ENCODE results near the gene GAB2. TPM values are rescaled to one million over a fixed set of nuclear protein-coding genes. Genes with fewer than 3 reads are reported as not detected.

GAB2 gene
- total RNA-seq, 1 experiment from 2014 or later: 10.0 TPM

DNA sequence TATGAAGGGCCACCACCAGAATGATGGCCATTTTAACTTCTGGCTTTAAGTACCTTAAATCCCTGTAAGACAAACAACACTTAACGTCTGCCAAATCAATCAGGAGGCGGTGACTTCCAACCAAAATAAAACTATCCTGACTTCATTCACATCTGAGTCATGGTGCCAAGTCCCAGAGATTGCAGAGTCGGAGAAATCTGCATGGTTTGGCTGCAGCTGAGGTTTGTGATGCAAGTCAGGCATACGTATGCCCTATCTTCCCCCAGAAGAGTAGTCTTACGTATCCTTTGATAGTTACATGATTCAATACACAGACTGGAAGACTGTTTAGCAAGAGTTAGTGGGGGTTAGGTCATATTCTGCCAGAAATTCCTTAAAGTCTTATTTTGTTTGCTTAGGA, 1.7 kb upstream of the GAB2 start:
- TF ChIP-seq REST (IDR thresholded peaks at IDR 0.05; ENCODE audit: insufficient read depth in 1 of 2, low read depth in 2 of 2, low read length in 1 of 2) (no peak), POLR2AphosphoS5 (IDR thresholded peaks at IDR 0.05; ENCODE audit: low read depth, low read length) (no peak), TCF7L2 (IDR thresholded peaks at IDR 0.05; ENCODE audit: low read depth, low read length) (no peak)
- TF ChIP-seq, protein P1, sequence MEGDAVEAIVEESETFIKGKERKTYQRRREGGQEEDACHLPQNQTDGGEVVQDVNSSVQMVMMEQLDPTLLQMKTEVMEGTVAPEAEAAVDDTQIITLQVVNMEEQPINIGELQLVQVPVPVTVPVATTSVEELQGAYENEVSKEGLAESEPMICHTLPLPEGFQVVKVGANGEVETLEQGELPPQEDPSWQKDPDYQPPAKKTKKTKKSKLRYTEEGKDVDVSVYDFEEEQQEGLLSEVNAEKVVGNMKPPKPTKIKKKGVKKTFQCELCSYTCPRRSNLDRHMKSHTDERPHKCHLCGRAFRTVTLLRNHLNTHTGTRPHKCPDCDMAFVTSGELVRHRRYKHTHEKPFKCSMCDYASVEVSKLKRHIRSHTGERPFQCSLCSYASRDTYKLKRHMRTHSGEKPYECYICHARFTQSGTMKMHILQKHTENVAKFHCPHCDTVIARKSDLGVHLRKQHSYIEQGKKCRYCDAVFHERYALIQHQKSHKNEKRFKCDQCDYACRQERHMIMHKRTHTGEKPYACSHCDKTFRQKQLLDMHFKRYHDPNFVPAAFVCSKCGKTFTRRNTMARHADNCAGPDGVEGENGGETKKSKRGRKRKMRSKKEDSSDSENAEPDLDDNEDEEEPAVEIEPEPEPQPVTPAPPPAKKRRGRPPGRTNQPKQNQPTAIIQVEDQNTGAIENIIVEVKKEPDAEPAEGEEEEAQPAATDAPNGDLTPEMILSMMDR (IDR thresholded peaks at IDR 0.05): no peak
- no peaks in the 10 kb centered on the region for H3K9me3 ChIP-seq (ENCODE audit: control insufficient read depth, insufficient read depth, low read depth, low read length)
- CTCF ChIA-PET: interaction anchor here (0.6 to 1.6 kb wide), 6 partner anchors 12 to 275 kb away, joined by 3 to 4 read pairs (median 4); partner anchors contain the start of gene NARS2
- peaks cover 2% of the 10 kb centered on the region; the same call in 1 of the 2 replicates for H3K27me3 ChIP-seq (ENCODE audit: control insufficient read depth, insufficient read depth, low read length)
- H3K4me3 ChIP-seq (ENCODE audit: low read depth in 2 of 2, low read length in 2 of 2): peak overlapping the region in 1 of 2 experiments; percentile 90; a peak in 2 of 4 replicates
- H3K36me3 ChIP-seq (ENCODE audit: control insufficient read depth, insufficient read depth, low read length): no peaks in the 10 kb centered on the region
- ATAC-seq (no peak), DNase-seq (ENCODE audit: low read depth, low spot score) (no peak)
- no peak overlapping the region for H3K27ac ChIP-seq (ENCODE audit: low read length)
- intact Hi-C loops (cut with micrococcal nuclease; ENCODE audit: unreplicated experiment) (loop anchor here (5.0 kb wide), 1 partner anchor 143 kb away; no protein-coding TSS in a partner anchor), in situ Hi-C loops (cut with HindIII; ENCODE audit: low pct_unique_long_range_greater_than_20kb, low sequenced_read_pairs) (no loop called here)
- no TSS peak for BruUV-seq (replicated peaks)
- POLR2A ChIA-PET: no interaction called here
- peaks cover 34% of the 10 kb centered on the region for H3K4me1 ChIP-seq (ENCODE audit: control insufficient read depth, insufficient read depth, low read length)

- Histone ChIP-seq H3K27me3 (ENCODE audit: control insufficient read depth, insufficient read depth, low read length) (peaks cover 2% of the 10 kb centered on the region; the same call in 1 of the 2 replicates), H3K36me3 (ENCODE audit: control insufficient read depth, insufficient read depth, low read length) (no peaks in the 10 kb centered on the region), H3K27ac (ENCODE audit: low read length) (peak overlapping the region; percentile 37; the same call in 1 of the 2 replicates), H3K9me3 (ENCODE audit: control insufficient read depth, insufficient read depth, low read depth, low read length) (no peaks in the 10 kb centered on the region), H3K4me1 (ENCODE audit: control insufficient read depth, insufficient read depth, low read length) (peaks cover 34% of the 10 kb centered on the region), H3K4me3 (ENCODE audit: low read depth in 2 of 2, low read length in 2 of 2) (peak overlapping the region; percentile 53 to 90)
- in situ Hi-C loops (cut with HindIII; ENCODE audit: low pct_unique_long_range_greater_than_20kb, low sequenced_read_pairs) (no loop called here), intact Hi-C loops (cut with micrococcal nuclease; ENCODE audit: unreplicated experiment) (loop anchor here (5.0 kb wide), 1 partner anchor 144 kb away; no protein-coding TSS in a partner anchor)
- no TSS peak for BruUV-seq (replicated peaks)
- CTCF ChIA-PET: interaction anchor here (0.7 to 1.6 kb wide), 4 partner anchors 13 to 190 kb away, joined by 3 to 6 read pairs (median 4); partner anchors contain the start of gene NARS2
- ATAC-seq: no peak
- no peak for DNase-seq (ENCODE audit: low read depth, low spot score)
- TF ChIP-seq SIN3A (IDR thresholded peaks at IDR 0.05; ENCODE audit: borderline replicate concordance, insufficient read depth, low read depth, low read length) (no peak), TCF7L2 (IDR thresholded peaks at IDR 0.05; ENCODE audit: low read depth, low read length) (no peak), POLR2AphosphoS5 (IDR thresholded peaks at IDR 0.05; ENCODE audit: low read depth, low read length) (no peak)
- POLR2A ChIA-PET: interaction anchor here (1.3 kb wide), 1 partner anchor 11 kb away, joined by 5 read pairs; no protein-coding TSS in a partner anchor
Measured at GRCh38 chr11:78418584-78419211, 1.1 kb upstream of the GAB2 start.
